Brain microvascular endothelial cell (primary cell): ENCODE data around the gene POLR1B.

Source experiments
- DNase-seq: peaks from one replicate; pipeline ENCODE4 v3.0.0-alpha.2; 2020
- H3K27ac ChIP-seq: fragments of 250-450 bp; sonication (Bioruptor Pico); 2 replicates; pipeline ENCODE4 v1.5.1; 2020; ENCODE audit warnings: mild to moderate bottlenecking, moderate library complexity
- H3K27me3 ChIP-seq: fragments of 250-450 bp; sonication (Bioruptor Pico); replicated peaks from 2 replicates; pipeline ENCODE4 v1.5.1; 2020; ENCODE audit warnings: mild to moderate bottlenecking
- H3K36me3 ChIP-seq: fragments of 250-450 bp; sonication (Bioruptor Pico); replicated peaks from 2 replicates; pipeline ENCODE4 v1.5.1; 2020; ENCODE audit warnings: mild to moderate bottlenecking
- H3K4me3 ChIP-seq: 2 replicates; pipeline ENCODE4 v1.5.1; 2011; ENCODE audit warnings: low read depth, mild to moderate bottlenecking, control low read depth, low read length, moderate library complexity
- in situ Hi-C: cut with HindIII; loops from 2 replicates; pipeline ENCODE4 v1.10.0; 2017; ENCODE audit warnings: low sequenced_read_pairs, low pct_ligation_motif_present
- TF ChIP-seq, protein P1 (sequence below): IDR thresholded peaks from 2 replicates; pipeline ENCODE4 v1.5.1; 2011; ENCODE audit warnings: low read depth, mild to moderate bottlenecking, moderate library complexity, low read length, control low read depth, inconsistent platforms; ENCODE audit errors: missing control alignments

POLR1B gene

DNA sequence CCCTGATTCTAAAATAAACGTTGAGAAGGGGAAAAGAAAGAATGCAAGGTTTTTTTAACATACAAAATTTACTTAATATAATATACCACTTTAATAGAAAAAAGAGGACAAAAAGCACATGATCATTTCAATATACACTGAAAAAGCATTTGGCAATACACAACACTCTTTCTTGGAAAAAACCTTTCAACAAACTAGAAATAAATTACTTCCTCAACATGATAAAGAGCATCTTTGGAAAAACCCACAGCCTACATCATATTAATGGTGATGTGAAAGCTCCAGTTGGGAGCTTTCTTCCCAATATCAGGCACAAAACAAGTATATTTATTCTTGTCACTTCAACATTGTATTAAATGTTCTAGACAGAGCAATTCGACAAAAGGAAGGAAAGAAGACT lies 3.0 kb upstream of the POLR1B start:
- Histone ChIP-seq H3K4me3 (no peak overlapping the region), H3K27ac (no peak overlapping the region), H3K27me3 (no peaks in the 10 kb centered on the region), H3K36me3 (no peaks in the 10 kb centered on the region)
- no peak for DNase-seq
- in situ Hi-C loops: no loop called here
- TF ChIP-seq, protein P1, sequence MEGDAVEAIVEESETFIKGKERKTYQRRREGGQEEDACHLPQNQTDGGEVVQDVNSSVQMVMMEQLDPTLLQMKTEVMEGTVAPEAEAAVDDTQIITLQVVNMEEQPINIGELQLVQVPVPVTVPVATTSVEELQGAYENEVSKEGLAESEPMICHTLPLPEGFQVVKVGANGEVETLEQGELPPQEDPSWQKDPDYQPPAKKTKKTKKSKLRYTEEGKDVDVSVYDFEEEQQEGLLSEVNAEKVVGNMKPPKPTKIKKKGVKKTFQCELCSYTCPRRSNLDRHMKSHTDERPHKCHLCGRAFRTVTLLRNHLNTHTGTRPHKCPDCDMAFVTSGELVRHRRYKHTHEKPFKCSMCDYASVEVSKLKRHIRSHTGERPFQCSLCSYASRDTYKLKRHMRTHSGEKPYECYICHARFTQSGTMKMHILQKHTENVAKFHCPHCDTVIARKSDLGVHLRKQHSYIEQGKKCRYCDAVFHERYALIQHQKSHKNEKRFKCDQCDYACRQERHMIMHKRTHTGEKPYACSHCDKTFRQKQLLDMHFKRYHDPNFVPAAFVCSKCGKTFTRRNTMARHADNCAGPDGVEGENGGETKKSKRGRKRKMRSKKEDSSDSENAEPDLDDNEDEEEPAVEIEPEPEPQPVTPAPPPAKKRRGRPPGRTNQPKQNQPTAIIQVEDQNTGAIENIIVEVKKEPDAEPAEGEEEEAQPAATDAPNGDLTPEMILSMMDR: no peak

DNA sequence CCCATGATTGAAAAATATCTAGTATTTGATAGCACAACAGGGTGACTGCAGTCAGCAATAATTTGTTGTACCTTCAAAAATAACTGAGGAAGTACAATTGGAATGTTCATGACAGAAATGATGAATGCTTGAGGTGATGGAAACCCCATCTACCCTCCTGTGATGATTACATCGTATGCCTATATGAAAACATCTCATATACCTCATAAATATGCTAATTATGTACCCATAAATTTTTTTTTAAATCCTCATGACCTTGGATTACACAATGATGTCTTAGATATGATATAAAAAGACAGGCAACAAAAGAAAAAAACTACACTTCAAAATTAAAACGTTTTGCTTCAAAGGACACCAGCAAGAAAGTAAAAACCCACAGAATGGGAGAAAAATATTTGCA lies 1.4 kb upstream of the POLR1B start:
- H3K36me3 ChIP-seq: peaks cover under 1% of the 10 kb centered on the region
- H3K4me3 ChIP-seq: no peak overlapping the region
- in situ Hi-C loops: no loop called here
- no peaks in the 10 kb centered on the region for H3K27me3 ChIP-seq
- H3K27ac ChIP-seq: no peak overlapping the region
- TF ChIP-seq, protein P1: no peak
- no peak for DNase-seq

DNA sequence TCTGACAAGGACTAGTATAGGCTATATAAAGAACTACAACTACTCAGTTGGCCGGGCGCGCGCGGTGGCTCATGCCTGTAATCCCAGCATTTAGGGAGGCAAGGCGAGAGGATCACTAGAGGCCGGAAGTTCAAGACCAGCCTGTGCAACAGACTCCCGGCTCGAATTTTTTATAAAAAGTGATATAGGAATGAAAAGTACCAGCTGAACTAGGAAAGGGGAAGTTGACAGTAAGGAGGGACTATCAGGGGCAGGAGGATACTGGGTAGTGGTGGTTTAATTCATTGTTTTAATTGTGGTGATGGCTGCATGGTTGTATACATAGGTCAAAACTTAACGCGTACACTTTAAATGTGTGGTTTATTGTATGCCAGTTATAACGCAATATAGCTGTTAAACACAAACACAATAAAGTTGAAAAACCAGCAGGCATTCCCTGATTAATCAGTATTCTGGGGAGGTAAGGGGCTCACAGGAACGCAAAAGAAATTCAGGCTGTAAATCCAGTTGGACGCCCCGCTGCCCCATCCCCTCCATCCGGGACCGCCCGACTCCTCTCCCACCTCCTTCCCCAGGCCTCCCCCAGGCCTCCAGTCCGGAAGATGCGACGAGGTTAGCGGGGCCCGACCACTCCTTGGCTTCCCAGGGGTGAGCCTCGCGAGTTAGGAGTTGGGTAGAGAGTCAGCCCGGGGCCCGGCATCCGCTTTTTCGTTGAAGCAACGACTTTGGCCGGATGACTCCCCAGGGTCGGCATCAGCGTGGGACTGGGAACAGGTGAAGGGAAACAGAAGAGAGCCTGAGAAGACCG lies 746 bp upstream of the POLR1B start:
- TF ChIP-seq, protein P1: no peak
- in situ Hi-C loops: no loop called here
- peak overlapping the region; percentile 96 for H3K4me3 ChIP-seq
- H3K27me3 ChIP-seq: no peaks in the 10 kb centered on the region
- peak; percentile 48 for DNase-seq
- H3K36me3 ChIP-seq: peaks cover 3% of the 10 kb centered on the region
- H3K27ac ChIP-seq: peak overlapping the region; percentile 95

DNA sequence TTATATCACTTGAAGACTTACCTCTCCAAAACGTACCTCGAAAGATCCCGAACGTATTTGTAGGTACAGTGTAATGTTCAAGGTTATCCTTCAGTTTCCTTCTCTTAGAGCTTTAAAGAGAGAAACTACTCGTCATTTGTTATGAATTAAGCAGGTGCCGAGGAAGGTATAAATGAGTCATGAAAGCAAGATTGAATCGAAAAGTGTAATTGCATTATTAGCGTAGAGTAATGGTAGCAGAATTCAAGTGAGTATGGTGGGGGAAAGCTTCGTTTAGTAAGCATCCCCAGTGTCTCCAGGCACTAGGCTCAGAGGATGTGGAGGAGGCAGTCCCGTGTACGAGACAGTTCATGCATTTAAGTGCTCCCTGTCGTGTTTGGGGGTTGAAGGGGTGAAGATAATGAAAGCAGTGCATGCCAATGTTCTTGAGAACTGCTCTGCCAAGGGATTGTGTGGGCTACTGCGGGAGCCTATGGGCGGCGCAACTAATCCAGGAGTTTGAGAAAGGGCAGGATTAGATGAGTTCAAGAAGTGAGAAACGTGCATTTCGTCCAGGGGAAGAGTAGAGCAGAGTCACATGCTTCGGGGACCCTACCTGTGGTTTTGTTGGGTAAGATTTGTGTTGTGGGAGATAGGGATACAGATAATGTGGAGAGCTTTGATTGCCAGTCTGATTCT lies 858 bp downstream of the POLR1B start:
- Histone ChIP-seq H3K4me3 (peak overlapping the region; percentile 96), H3K27me3 (no peaks in the 10 kb centered on the region), H3K36me3 (peaks cover 10% of the 10 kb centered on the region), H3K27ac (no peak overlapping the region)
- in situ Hi-C loops: no loop called here
- no peak for DNase-seq
- TF ChIP-seq, protein P1: peak; percentile 12

DNA sequence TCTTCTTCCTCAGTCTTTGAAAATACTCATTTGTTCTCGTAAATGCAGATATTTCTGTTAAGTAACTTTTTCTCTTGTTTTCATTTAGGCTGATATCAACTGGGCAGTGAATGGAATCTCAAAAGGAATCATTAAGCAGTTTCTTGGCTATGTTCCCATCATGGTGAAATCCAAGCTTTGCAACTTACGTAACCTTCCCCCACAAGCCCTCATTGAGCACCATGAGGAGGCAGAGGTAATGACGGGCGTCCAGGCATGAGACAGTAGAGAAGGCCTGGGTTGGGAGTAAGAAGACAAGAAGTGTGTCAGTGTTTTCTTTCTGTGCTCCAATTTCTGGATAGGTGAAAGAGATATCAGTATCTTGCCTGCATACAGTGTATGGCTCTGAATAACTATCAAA lies 5.1 kb downstream of the POLR1B start:
- no peaks in the 10 kb centered on the region for H3K27me3 ChIP-seq
- H3K4me3 ChIP-seq: no peak overlapping the region
- DNase-seq: no peak
- peaks cover 36% of the 10 kb centered on the region for H3K36me3 ChIP-seq
- in situ Hi-C loops: no loop called here
- TF ChIP-seq, protein P1: no peak
- no peak overlapping the region for H3K27ac ChIP-seq
